ENCODE measurements around the gene ECI1.

DNA sequence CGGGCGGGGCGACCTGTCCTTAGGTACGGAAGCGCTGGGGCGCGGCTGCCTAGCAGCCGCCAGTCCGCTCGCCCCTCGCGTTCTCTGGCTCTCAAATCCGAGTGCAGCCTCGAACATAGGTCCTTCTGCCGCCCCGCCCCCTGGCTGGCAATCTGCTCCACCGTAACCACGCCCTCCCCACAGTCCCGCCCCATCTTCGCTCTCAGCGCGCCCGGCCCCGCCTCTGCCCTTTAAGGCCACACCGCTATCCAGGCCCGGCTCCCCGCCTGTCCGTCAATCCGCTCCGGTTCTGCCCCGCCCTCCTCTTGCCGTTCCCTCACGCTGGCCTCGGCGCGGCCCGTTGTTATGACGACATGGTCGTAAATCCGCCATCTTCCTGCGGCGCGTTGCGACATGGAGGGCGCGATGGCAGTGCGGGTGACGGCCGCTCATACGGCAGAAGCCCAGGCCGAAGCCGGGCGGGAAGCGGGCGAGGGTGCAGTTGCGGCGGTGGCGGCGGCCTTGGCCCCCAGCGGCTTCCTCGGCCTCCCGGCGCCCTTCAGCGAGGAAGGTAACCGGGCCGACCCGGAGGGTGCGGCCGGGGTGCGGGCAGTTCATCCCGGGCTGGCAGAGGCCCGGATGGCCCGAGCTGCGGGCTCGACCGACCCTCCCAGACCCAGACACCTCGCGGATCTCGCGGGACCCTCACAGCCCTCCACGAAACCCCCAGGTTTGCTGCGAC, 28.0 kb downstream of the ECI1 start, which contains the start of gene E4F1:
- TF ChIP-seq, protein P1, sequence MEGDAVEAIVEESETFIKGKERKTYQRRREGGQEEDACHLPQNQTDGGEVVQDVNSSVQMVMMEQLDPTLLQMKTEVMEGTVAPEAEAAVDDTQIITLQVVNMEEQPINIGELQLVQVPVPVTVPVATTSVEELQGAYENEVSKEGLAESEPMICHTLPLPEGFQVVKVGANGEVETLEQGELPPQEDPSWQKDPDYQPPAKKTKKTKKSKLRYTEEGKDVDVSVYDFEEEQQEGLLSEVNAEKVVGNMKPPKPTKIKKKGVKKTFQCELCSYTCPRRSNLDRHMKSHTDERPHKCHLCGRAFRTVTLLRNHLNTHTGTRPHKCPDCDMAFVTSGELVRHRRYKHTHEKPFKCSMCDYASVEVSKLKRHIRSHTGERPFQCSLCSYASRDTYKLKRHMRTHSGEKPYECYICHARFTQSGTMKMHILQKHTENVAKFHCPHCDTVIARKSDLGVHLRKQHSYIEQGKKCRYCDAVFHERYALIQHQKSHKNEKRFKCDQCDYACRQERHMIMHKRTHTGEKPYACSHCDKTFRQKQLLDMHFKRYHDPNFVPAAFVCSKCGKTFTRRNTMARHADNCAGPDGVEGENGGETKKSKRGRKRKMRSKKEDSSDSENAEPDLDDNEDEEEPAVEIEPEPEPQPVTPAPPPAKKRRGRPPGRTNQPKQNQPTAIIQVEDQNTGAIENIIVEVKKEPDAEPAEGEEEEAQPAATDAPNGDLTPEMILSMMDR (IDR thresholded peaks at IDR 0.05): no peak
- peak in 1 of 2 donors; percentile 6 for TF ChIP-seq POLR2A (IDR thresholded peaks at IDR 0.05)
